Natural killer cell (primary cell): ENCODE measurements around the gene SYCP2L. TPM values are rescaled to one million over a fixed set of nuclear protein-coding genes. Genes with fewer than 3 reads are reported as not detected.
"Not testable (repeated sequence)": the region's sequence is repeated elsewhere in the genome, so short reads cannot be mapped to it uniquely, and the experiment has no call there.

Source experiments
- ATAC-seq, 3 donors: fragments of 150-1000 bp in 2 of 3; fragments of 200-7000 bp in 1 of 3; cut with Tn5 transposase; 1 replicate in 1 of 3; 2 replicates in 2 of 3; pipeline ENCODE4 v1.10.0; 2021; ENCODE audit warnings: mild to moderate bottlenecking in 2 of 3, moderate library complexity in 2 of 3
- DNase-seq, 2 donors: peaks; one replicate each; pipeline versions ENCODE4 v3.0.0 to v3.0.0-alpha.2; 2013 to 2021; ENCODE audit warnings: mixed read lengths in 1 of 2
- H3K27ac ChIP-seq: one replicate; pipeline ENCODE4 v1.5.1; 2013; ENCODE audit warnings: mild to moderate bottlenecking, low read length
- H3K27me3 ChIP-seq: one replicate; pipeline ENCODE4 v1.6.1; 2013; ENCODE audit warnings: low read length; ENCODE audit not compliant: control insufficient read depth, insufficient read depth
- H3K36me3 ChIP-seq: one replicate; pipeline ENCODE4 v1.6.1; 2013; ENCODE audit warnings: low read length; ENCODE audit not compliant: control insufficient read depth, insufficient read depth
- H3K4me1 ChIP-seq: one replicate; pipeline ENCODE4 v1.6.1; 2013; ENCODE audit warnings: low read length; ENCODE audit not compliant: control insufficient read depth, insufficient read depth
- H3K4me3 ChIP-seq: one replicate; pipeline ENCODE4 v1.5.1; 2013; ENCODE audit warnings: low read length
- H3K9me3 ChIP-seq: one replicate; pipeline ENCODE4 v1.6.1; 2013; ENCODE audit warnings: low read length; ENCODE audit not compliant: control insufficient read depth, insufficient read depth
- H3K27ac Mint-ChIP-seq, 2 donors: one replicate each; pipeline ENCODE4 v1.8.0; 2022; ENCODE audit warnings: mild to moderate bottlenecking in 2 of 2, mixed read lengths in 2 of 2, moderate library complexity in 1 of 2
- H3K27me3 Mint-ChIP-seq, 2 donors: one replicate each; pipeline ENCODE4 v1.8.0; 2022; ENCODE audit warnings: low read depth in 2 of 2, mixed read lengths in 2 of 2
- H3K36me3 Mint-ChIP-seq: one replicate; pipeline ENCODE4 v1.8.0; 2022; ENCODE audit warnings: mixed read lengths
- H3K4me1 Mint-ChIP-seq, 2 donors: one replicate each; pipeline ENCODE4 v1.8.0; 2022; ENCODE audit warnings: mixed read lengths in 2 of 2
- H3K4me3 Mint-ChIP-seq: one replicate; pipeline ENCODE4 v1.8.0; 2022; ENCODE audit warnings: mild to moderate bottlenecking, moderate library complexity, mixed read lengths
- H3K9me3 Mint-ChIP-seq, 2 donors: one replicate each; pipeline ENCODE4 v1.8.0; 2022; ENCODE audit warnings: mixed read lengths in 2 of 2
- CTCF ChIP-seq: fragments of 200-600 bp; IDR thresholded peaks from one replicate; pipeline ENCODE4 v1.8.0; 2022; ENCODE audit warnings: antibody characterized with exemption
- WGBS: methylation state at CpG from one replicate; pipeline ENCODE4 v1.1.7; 2013; ENCODE audit warnings: missing lambda C conversion rate; ENCODE audit not compliant: insufficient coverage; 5-methylcytosine and 5-hydroxymethylcytosine counted together
- intact Hi-C: fragments of 100-400 bp; cut with micrococcal nuclease; formaldehyde crosslinking; loops from one replicate; pipeline ENCODE4 v1.14.2; 2022
- total RNA-seq, 4 donors: library from RNA; stranded (reverse); fragments of 120-200 nt in 1 of 4; gene quantifications; one replicate each; pipeline versions ENCODE4 v1.2.3 to v1.2.4, GENCODE V29; 2013 to 2022

The SYCP2L gene
- total RNA-seq, 3 donors from 2014 or later (not counting 1 experiment from before 2014, with no cell fraction given): 0.82 to 7.3 TPM; not detected in 1

DNA sequence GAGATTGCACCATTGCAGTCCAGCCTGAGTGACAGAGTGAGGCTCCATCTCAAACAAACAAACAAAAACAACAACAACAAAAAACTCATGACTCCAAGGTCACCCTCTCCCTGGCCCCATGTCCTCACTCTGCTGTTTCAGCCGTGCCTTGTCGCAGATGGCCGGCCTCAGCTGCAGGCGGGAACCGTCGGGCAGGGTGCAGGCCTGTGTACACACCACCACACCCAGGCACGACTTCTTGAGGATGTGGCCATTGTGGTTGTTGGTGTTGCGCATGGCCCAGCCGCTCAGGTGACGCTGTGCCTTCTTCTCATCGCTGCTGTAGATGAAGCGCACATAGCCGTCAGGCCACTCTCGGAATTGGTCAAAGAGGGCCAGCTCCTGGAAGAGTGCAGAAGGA lies 9.8 kb upstream of the SYCP2L start:
- Mint-ChIP-seq H3K27ac (no peak overlapping the region), H3K4me3 (no peak overlapping the region), H3K4me1 (no peaks in the 10 kb centered on the region), H3K36me3 (no peaks in the 10 kb centered on the region), H3K9me3 (no peaks in the 10 kb centered on the region), H3K27me3 (peaks cover 40% of the 10 kb centered on the region in 2 donors)
- TF ChIP-seq CTCF: no peak
- Histone ChIP-seq H3K9me3 (no peaks in the 10 kb centered on the region), H3K36me3 (no peaks in the 10 kb centered on the region), H3K4me3 (no peak overlapping the region), H3K27ac (no peak overlapping the region), H3K27me3 (peaks cover 9% of the 10 kb centered on the region), H3K4me1 (no peaks in the 10 kb centered on the region)
- intact Hi-C loops: no loop called here
- no peak for DNase-seq
- WGBS: 82% methylated on average over 14 of the region's 14 CpGs
- ATAC-seq: no peak

DNA sequence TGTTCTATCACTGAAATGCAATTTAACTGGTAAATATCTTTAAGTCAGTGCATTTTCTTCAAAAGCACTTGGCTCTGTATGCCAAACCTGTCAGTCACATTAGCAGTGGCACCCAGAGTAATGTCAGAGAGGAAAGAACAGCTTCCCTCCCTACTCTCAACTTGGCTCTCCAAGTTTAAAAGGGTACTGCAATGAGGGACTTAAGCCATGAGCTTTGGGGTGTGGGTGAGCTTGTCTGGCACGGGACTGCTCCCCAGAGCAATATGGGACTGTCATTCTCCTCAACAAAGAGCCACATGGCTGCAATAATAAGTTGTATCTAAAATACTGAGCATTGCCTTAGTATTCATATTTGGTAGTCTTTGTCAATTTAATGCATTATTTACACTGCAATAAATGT lies 9.0 kb upstream of the SYCP2L start:
- Mint-ChIP-seq H3K27me3 (peaks cover 48% of the 10 kb centered on the region in 2 donors), H3K27ac (no peak overlapping the region), H3K4me1 (peaks cover 0 to 4% of the 10 kb centered on the region in 2 donors), H3K9me3 (no peaks in the 10 kb centered on the region), H3K36me3 (no peaks in the 10 kb centered on the region), H3K4me3 (no peak overlapping the region)
- no peaks in the 10 kb centered on the region for H3K36me3 ChIP-seq
- DNase-seq (no peak), ATAC-seq (no peak)
- H3K27me3 ChIP-seq: peaks cover 13% of the 10 kb centered on the region
- intact Hi-C loops: no loop called here
- no peak overlapping the region for H3K27ac ChIP-seq
- H3K4me3 ChIP-seq: no peak overlapping the region
- no peaks in the 10 kb centered on the region for H3K9me3 ChIP-seq
- TF ChIP-seq CTCF: no peak
- no CpG with 5 or more reads among the region's 1 CpG for WGBS
- H3K4me1 ChIP-seq: no peaks in the 10 kb centered on the region

GRCh38 chr6:10880366-10880765 lies 6.5 kb upstream of the SYCP2L start:
- peaks cover 23% of the 10 kb centered on the region for H3K27me3 ChIP-seq
- Mint-ChIP-seq H3K4me1 (peaks cover 0 to 4% of the 10 kb centered on the region in 2 donors), H3K36me3 (no peaks in the 10 kb centered on the region), H3K9me3 (no peaks in the 10 kb centered on the region), H3K4me3 (no peak overlapping the region), H3K27ac (no peak overlapping the region), H3K27me3 (peaks cover 43 to 48% of the 10 kb centered on the region in 2 donors)
- H3K27ac ChIP-seq: no peak overlapping the region
- ATAC-seq (no peak), DNase-seq (no peak)
- no peaks in the 10 kb centered on the region for H3K4me1 ChIP-seq
- no peaks in the 10 kb centered on the region for H3K36me3 ChIP-seq
- H3K9me3 ChIP-seq: no peaks in the 10 kb centered on the region
- WGBS: 98% methylated on average over 2 of the region's 2 CpGs
- intact Hi-C loops: no loop called here
- no peak overlapping the region for H3K4me3 ChIP-seq
- TF ChIP-seq CTCF: no peak

- ATAC-seq, H3K27ac Mint-ChIP-seq, H3K9me3 ChIP-seq, H3K4me1 ChIP-seq, H3K4me3 Mint-ChIP-seq, H3K4me3 ChIP-seq, H3K27ac ChIP-seq, DNase-seq, intact Hi-C loops, H3K4me1 Mint-ChIP-seq, H3K36me3 ChIP-seq, H3K36me3 Mint-ChIP-seq, H3K9me3 Mint-ChIP-seq: not testable (repeated sequence)
- peaks cover 23% of the 10 kb centered on the region for H3K27me3 ChIP-seq
- 22% methylated on average over 14 of the region's 14 CpGs for WGBS
- peaks cover 49 to 53% of the 10 kb centered on the region in 2 donors for H3K27me3 Mint-ChIP-seq
Observed at GRCh38 chr6:10882253-10882630, 4.6 kb upstream of the SYCP2L start.
